ENCODE data around the gene CFAP20.
"Not testable (repeated sequence)": the region's sequence is repeated elsewhere in the genome, so short reads cannot be mapped to it uniquely, and the experiment has no call there.

DNA sequence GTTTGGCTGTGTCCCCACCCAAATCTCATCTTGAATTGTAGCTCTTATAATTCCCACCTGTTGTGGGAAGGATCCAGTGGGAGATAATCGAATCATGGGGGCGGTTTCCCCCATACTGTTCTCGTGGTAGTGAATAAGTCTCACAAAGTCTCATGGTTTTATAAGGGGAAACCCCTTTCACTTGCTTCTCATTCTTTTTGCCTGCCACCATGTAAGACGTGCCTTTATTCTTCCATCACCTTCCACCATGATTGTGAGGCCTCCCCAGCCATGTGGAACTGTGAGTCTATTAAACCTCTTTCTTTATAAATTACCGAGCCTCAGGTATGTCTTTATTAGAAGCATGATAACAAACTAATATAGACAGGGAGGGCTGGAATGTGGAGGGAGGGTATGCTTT, 57.0 kb downstream of the CFAP20 start:
- TF ChIP-seq, protein P1, sequence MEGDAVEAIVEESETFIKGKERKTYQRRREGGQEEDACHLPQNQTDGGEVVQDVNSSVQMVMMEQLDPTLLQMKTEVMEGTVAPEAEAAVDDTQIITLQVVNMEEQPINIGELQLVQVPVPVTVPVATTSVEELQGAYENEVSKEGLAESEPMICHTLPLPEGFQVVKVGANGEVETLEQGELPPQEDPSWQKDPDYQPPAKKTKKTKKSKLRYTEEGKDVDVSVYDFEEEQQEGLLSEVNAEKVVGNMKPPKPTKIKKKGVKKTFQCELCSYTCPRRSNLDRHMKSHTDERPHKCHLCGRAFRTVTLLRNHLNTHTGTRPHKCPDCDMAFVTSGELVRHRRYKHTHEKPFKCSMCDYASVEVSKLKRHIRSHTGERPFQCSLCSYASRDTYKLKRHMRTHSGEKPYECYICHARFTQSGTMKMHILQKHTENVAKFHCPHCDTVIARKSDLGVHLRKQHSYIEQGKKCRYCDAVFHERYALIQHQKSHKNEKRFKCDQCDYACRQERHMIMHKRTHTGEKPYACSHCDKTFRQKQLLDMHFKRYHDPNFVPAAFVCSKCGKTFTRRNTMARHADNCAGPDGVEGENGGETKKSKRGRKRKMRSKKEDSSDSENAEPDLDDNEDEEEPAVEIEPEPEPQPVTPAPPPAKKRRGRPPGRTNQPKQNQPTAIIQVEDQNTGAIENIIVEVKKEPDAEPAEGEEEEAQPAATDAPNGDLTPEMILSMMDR (IDR thresholded peaks at IDR 0.05; ENCODE audit: poor library complexity, severe bottlenecking) = not testable (repeated sequence)
- not testable (repeated sequence) for TF ChIP-seq TAF1 (IDR thresholded peaks at IDR 0.05; ENCODE audit: low read depth); POLR2AphosphoS5 (IDR thresholded peaks at IDR 0.05)
- TF ChIP-seq, protein P2, sequence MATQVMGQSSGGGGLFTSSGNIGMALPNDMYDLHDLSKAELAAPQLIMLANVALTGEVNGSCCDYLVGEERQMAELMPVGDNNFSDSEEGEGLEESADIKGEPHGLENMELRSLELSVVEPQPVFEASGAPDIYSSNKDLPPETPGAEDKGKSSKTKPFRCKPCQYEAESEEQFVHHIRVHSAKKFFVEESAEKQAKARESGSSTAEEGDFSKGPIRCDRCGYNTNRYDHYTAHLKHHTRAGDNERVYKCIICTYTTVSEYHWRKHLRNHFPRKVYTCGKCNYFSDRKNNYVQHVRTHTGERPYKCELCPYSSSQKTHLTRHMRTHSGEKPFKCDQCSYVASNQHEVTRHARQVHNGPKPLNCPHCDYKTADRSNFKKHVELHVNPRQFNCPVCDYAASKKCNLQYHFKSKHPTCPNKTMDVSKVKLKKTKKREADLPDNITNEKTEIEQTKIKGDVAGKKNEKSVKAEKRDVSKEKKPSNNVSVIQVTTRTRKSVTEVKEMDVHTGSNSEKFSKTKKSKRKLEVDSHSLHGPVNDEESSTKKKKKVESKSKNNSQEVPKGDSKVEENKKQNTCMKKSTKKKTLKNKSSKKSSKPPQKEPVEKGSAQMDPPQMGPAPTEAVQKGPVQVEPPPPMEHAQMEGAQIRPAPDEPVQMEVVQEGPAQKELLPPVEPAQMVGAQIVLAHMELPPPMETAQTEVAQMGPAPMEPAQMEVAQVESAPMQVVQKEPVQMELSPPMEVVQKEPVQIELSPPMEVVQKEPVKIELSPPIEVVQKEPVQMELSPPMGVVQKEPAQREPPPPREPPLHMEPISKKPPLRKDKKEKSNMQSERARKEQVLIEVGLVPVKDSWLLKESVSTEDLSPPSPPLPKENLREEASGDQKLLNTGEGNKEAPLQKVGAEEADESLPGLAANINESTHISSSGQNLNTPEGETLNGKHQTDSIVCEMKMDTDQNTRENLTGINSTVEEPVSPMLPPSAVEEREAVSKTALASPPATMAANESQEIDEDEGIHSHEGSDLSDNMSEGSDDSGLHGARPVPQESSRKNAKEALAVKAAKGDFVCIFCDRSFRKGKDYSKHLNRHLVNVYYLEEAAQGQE (IDR thresholded peaks at IDR 0.05; ENCODE audit: borderline replicate concordance) = not testable (repeated sequence)
